ENCODE measurements around the gene PIKFYVE.

- TF ChIP-seq, protein P1, sequence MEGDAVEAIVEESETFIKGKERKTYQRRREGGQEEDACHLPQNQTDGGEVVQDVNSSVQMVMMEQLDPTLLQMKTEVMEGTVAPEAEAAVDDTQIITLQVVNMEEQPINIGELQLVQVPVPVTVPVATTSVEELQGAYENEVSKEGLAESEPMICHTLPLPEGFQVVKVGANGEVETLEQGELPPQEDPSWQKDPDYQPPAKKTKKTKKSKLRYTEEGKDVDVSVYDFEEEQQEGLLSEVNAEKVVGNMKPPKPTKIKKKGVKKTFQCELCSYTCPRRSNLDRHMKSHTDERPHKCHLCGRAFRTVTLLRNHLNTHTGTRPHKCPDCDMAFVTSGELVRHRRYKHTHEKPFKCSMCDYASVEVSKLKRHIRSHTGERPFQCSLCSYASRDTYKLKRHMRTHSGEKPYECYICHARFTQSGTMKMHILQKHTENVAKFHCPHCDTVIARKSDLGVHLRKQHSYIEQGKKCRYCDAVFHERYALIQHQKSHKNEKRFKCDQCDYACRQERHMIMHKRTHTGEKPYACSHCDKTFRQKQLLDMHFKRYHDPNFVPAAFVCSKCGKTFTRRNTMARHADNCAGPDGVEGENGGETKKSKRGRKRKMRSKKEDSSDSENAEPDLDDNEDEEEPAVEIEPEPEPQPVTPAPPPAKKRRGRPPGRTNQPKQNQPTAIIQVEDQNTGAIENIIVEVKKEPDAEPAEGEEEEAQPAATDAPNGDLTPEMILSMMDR (IDR thresholded peaks at IDR 0.05), result no peak
- no peak for TF ChIP-seq POLR2A (IDR thresholded peaks at IDR 0.05)
Observed at GRCh38 chr2:208252716-208253492, 13.2 kb upstream of the PIKFYVE start.

All from right lobe of liver (tissue), 4 donors.